Measurements from ENCODE around the gene ALDH1A3.

ALDH1A3 gene

DNA sequence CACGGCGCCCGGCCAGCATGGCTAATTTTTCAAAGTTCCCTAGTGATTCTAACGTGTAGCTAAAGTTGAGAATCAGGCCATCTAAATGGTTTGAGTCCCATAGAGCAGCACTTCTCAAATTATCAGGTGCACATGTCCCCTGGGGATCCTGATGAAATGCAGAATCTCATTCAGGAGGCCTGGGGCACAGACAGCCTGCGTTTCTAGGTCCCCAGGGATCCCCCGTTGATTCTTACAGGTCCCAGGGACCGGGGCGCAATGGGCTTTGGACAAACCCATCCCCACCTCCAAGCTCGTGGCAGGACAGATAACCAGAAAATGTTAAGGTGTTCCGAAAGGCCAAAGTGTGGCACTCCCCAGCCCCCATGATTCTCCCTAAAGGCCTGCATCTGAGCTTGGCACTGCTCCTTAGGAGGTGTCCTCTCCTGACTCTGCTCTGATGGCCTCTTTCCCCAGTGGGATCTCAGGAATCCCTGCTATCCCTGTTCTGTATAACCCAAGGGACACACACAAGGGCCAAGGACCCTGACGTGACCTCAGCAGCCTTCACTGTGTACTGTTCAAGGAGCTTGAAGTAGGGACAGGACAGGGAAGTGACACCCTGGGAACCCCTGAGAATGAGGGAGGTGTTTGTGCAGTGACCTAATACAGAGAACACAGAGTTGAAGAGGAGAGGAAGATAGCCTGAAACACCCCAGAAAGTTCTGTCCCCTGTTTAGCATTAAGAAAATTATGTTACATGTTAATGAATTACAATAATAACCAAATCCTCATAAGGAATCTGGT is 47.5 kb downstream of the ALDH1A3 start:
- no peak for DNase-seq

DNA sequence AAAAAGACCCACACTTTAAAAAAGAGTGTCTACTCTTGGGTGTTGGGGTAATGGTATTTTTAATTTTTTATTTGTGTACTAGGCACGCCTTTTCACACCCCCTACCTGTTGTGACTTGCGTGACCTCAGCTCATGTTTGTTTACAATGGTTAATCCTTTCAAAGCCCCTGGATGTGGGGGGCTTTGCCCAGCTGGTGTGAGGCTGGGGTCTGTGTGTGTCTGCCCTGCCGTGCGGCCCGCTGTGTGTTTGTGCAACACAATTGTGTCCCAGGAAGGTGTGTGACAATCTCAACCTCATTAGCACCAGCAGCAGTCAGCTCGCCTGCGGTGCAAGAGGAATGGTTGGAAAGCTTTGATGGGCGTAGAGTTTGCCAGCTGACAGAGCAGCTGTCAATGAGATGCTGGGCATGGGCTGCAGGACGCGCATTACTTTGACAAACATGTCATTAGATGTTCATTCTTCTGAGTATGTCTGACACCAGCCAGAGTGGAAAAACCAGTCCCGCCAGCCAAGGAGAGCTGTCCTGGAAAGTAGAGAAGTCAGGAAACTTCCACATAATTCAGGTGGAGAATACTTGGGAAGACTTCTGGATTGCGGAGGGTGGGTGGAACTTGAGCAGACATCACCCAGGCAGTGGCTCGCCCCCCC is 49.1 kb downstream of the ALDH1A3 start:
- no peak for DNase-seq

DNA sequence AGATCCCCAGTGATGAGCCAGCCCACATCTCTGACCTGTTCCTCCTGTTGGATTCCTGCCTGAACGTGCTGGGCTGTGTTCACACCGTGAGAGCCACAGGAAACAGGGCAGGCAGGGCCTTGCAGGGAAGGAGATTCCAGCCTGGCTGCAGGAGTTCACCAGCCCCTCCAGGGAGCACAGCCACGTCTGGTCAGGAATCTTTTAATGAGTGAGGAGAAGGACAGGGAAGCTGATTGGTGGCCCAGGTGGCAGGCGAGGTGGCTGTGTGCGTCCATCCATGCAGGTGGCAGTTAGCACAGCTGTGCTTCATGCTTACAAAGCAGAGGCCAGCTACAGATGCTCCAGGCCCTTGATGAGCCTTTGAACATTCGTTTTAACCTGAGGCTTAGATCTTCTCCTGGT is 50.0 kb downstream of the ALDH1A3 start:
- no peak for DNase-seq

DNA sequence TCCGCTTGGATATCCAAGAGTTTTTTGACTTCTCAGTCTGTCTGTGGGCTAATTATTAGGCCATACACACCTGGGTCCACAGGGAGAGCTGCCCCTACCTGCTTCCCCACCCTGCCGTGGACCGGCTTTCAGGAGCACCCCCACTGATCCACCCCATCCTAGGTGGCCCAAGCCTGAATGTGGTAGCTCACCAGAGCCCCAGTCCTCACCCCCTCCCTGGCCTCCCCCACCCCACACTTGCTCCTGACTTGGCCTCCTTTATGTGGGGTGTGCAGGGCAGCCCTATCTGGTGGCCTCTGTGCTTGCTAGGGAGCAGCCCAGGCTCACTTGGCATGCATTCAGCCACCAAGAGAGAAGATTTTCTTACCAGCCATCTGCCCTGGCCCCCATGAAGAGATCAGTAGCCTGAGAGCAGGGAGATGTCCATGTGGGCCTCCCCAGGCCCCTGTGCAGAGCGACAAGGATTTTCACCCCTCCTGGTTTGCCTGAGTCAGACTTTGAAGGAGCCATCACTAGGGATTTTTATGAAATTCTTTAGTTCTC is 50.7 kb downstream of the ALDH1A3 start:
- no peak for DNase-seq

DNA sequence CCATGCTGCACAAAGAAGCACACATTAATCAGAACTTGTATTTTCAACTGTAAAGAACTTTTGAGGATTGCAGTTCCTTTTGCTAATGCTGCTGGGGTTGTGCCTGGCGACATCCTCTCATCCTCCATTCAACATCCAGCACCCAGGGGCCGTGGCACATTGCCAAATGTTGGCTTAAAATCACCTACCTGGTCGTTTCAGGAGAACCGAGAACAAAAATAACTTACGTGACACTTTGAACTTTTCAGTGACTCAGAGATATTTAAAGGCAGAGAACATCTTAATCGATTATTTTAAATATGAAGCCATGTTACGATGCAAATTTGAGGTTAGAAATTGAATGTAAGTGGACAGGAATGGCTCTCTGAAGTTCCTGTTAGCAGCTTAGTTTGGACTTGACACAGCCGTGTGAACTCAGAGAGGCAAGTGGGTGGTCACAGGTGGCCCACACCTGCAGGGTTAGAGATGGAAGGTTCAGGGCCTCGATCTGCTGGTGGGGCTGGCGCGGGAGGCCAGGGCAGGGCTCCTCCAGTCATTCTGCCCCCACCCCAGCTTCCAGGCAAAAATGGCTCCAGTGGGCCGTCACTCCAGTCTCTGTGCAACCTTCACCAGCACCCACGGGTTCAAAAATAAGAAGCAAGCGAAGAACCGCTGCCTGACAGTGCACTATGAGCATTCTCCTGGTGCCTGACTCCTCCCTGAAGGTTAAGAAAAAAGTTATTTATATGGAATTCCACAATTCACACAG is 51.7 kb downstream of the ALDH1A3 start:
- no peak for DNase-seq

DNA sequence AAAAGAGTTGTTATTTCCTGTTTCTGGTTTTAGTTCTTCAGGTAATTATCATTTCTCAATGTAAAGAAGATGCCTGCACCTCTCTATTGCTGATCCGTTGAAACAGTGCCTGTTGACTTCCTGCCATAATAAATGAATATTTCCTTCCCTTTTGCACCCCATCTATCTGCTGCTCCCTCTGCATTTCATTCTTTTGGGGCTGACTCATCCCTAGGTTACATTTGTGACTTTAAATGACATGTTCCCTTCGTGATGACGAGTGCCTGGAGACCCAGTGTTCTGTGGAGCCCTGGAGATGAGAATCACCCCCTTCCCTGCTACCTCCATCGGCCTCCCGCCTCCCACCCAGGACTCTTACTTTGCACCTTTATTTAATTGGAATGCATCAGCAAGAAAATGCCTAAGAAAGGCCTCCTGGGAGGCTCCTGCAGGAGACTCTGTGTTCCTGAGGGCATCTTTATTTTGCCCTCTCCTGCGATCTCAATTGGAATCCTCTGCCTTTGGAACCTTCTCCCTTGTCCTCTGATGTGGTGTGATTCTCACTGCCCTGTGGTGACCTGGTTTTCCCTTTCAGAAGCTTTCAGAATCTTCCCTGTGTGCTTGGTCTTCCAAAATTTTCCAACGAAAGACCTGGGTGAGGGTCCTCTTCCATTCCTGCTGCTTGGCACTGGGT is 53.2 kb downstream of the ALDH1A3 start:
- no peak for DNase-seq

DNA sequence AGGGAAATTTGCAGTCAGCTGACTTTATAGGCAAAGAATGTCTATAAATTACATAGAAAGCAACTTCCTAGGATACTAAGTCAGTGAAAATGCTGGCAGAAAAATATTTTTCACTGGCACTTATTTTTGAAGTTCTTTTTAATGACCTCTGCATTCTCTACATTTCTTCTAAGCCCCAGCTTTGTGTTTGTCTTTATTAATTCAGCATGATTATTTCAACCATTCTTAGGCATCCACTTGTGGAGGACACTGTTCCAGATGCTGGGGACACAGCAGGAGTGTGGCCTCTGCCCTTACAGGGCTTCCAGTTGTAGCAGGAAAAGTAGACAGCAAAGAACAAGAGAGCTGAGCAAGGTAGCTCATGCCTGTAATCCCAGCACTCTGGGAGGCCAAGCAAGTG is 54.5 kb downstream of the ALDH1A3 start:
- no peak for DNase-seq

DNA sequence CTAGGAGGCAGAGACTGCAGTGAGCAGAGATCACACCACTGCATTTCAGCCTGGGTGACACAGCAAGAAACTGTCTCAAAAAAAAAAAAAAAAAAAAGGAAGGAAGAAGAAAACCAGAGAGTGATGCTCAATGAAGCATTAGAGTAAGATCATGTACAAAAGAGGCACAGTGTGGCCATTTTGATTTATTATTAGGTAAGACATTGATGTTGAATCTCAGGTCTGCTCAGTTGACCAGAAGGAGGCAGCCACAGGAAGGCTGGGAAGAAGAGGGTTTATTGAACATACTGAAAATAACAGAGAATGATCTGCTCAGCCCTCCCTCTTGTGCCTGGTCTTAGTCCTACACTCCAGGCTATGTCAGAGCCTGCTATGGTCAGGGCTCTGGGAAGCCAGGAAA is 55.1 kb downstream of the ALDH1A3 start:
- no peak for DNase-seq

DNA sequence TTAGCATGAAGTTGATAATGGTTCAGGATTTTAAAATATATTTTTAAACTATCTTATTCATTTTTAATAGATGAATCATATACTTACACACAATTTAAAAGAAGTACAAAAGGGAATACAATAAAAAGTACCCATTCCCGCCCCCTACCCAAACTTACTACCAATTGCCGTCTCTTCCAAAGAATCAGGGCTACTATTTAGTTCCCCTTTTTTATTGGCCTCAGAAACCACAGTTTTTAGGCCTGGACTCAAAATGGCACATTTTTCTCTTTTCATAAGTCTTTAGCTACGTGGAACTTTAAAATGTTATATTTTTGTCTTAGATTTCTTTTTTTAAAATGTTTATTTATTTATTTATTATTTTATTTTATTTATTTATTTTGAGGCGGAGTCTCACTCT is 57.5 kb downstream of the ALDH1A3 start:
- DNase-seq = no peak

DNA sequence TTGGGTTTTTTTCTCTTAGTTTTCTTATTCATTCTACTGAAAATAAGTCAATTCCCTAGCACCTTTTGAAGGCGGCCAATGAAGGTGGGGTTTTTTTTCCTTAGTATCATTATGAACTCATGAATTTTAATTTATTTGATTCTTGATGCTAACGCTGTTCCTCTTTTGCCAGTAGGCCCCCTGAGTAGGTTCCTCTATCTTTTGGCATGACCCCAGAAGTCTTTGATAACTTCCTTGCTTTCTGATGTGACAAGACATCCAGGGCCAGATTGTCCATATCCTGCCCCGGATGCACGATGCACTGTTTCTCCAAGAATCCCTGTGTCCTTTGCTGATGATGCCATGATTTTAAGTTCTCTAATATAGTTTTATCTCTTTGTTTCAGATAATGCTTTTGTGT is 60.2 kb downstream of the ALDH1A3 start:
- DNase-seq = no peak

DNA sequence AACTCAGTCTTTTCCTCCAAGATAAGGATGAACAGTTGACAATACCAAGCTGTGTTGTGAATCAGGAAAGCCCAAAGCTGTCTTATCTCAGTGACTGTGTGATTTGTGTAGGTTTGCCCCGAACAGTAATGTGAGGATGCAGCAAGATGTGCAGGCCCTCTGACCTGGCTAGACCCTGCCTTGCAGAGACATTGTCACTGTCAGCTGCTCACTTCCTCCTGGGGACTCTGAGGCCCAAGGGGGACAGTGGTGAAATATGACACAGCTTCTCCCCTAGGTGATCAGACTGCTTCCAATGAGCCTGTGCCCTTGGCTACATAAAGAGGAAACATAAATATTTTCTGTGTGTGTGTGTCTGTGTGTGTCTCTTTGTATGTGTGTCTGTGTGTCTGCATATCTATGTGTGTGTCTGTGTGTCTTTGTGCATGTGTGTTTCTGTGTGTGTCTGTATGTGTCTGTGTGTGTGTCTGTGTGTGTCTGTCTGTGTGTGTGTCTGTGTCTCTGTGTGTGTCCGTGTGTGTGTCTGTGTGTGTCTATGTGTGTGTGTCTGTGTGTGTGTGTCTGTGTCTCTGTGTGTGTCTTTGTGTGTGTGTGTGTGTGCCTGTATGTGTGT is 61.2 kb downstream of the ALDH1A3 start:
- DNase-seq = no peak

DNA sequence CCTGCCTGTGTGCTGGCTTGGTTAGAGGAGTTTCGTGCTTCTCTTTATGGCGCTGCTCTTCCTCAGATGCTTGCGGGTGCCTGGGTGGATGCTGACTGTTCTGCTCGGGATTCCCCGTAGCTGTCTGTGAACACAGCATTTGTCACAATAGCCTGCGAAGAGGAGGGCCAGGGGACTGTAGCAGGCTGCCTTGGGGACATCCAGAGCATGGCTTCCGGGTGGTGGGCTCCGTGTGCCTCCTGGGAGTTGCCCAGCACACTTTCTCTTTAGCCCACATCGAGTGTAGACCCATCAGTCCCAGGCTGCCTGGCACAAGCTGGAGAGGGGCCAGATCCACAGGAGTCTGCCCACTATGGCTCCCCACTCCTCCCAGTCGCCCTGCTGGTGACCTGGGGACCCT is 61.9 kb downstream of the ALDH1A3 start:
- no peak for DNase-seq

DNA sequence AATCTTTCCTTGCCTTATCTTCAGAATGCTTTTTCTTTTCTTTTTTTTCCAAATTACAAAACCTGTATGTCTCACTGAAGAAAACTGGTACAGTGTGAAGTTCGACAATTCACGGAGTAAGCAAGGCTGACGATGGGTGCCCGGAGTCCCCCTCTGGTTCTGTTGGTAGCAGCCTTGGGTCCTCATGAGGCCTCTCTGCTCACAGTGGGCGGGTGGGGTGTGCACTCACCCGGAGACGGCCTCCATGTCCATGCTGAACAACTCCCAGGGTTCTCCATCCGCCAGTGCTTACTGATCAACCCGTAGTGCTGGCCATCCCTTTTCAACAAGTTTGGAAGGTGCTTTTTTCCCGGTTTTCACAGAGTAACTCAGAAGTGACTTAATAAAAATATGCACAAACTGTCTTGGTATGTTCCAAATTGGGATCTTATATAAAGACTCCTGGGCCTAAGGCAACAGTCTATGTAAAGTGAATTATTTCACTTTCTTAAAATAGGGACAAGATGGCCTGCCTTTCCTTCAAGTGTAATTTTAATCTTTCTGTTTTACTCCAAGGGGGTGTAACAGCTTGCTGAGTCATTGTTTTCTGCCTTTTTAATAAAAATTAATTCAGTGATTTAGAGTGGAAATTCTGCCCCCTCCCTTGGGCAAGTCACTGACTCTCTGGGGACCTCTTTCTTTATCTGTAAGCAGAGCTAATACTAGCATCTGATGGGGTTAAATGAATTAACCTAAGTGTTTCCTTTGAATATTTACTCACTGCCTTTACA is 63.2 kb downstream of the ALDH1A3 start:
- no peak for DNase-seq

DNA sequence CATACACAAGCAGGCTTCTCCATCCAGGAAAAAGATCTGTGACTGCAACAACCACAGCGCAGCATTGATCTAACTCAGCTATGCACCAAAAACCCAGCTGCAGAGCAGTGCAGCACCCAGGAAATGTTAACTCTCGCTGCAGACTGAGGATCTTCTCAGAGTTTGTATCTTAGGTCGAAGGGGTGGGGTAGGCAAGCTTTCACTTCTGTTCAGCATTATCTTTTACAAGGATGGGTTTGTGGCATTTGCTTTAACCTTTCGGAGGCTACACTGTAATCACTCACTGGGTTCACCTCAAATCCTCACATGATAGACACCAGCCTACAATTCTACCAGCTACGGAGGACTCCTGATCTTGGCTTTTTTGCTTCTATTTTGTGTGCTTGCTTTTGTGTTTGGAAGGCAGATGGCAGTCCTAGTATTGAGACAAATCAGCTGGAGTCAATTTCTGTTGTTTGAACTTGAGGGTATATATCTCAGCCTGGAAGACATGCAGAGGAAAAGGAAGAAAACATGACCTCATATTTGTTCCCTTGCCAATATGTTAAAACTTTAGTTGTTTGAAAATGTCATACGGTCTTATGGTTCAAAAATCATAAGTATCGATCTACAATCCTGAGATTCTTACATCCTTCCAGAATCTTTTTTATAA is 64.7 kb downstream of the ALDH1A3 start:
- no peak for DNase-seq

DNA sequence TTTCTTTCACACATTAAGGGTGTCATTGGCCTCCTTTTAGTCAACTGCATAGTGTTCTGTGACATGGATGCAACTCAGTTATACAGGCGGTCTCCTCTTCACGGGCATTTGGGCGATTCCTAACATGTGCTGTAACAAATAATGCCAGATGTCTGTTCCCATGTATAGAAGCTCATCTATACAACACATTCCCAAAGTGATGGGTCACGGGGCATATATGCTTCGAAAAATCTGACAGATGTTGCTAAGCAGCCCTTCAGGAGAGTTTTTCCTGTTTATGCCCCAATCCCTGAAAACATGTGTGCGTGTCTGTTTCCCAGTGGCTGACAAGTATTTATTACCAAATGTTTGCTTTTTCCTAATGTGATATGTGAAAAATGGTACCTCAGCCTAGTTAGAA is 65.4 kb downstream of the ALDH1A3 start:
- DNase-seq = no peak

DNA sequence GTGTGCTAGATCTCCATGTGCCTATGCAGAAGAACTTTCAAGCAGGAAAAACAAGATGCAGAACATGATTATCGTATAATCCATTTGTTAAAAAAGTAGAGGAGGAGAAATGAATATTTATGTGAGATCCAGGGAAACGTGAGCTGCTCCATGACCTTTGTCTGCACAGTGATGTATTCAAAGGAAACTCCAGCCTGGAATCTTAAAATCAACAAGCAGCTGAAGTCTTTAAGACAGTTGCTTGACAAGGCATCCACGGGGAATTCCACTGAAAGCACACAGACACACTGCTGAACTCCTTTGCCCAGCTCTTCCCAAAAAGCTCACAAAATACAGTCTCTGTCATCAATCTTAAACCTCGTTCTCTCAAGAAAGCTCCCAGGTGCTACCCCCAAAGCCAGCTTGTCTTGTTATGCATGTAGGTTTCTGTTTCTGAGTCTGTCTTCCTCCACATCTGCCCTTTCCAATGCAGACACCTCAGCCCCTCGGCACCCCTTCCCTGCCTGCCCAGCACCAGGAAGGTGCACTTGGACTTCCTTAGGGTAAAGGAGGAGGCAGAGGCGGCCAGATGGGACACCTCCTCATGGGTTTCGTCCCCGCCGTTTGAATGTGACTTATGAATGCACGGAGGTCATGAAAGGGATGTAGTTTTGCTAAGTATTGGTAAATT is 68.3 kb downstream of the ALDH1A3 start:
- no peak for DNase-seq

DNA sequence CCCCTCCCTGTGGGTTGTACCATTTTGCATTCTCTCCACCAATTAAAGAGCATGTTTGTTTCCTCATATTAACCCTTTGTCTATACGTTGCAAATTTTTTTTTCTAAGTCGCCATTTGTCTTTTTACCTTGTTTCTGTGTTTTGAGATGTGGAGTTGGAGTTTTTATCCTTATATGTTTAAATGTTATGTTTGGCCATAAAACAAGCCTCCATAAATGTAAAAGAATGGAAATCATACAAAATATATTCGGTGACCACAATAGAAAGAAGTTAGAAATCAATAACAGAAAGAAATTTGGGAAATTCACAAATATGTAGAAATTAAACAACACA is 68.8 kb downstream of the ALDH1A3 start:
- DNase-seq = no peak

DNA sequence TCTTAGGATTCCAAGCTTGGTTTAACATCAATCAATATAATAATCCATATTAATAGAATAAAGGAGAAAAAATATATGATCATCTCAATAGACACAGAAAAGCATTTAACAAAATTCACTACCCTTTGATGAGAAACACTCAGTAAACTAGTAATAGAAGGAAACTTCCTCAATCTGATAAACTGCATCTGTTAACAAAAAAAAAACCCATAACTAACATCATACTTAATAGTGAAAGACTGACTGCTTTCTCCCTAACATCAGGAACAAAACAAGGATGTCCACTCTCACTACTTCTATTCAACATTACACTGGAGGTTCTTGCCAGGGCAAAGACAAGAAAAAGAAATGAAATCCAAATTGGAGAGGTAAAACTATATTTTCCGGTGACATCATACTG is 70.1 kb downstream of the ALDH1A3 start:
- no peak for DNase-seq

DNA sequence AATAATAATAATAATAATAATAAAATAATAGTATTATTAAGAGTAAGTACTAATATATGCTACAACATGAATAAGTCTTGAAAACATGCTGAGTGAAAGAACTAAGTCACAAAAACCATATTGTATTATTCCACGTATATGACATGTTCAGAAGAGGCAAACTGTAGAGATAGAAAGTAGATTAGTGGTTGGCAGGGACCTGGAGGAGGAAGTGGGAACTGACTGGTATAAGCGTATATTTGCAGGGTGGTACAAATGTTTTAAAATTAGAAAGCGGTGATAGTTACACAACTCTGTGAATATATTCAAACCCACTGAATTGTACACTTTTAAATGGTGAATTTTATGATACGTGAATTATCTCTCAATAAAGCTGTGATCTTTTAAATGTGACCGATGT is 72.3 kb downstream of the ALDH1A3 start:
- no peak for DNase-seq

DNA sequence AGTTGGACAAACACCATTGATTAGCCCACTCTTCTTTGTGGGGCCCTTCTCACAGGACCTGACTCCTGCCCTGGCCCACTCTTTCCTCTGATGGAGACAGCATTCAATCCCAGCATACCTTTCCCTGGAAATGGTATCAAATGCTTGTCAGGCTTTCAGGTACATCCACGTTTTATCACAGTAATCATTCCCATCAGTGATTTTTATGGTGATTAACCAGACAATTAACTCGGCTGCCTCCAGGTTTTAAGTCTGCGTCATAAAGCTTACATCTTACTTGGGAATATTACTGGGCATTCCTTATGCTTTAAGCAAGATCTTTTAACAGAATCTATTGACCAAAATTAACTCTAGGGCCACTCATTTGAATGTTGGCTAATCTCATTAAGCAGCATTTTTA is 72.9 kb downstream of the ALDH1A3 start:
- no peak for DNase-seq
